NCI-H1048 (cell line): ENCODE results near the gene OSBPL6.

Experiments used
- DNase-seq: peaks from one replicate; lab custom pipeline; 2025; lab: John Stamatoyannopoulos, UW

The OSBPL6 gene

DNA sequence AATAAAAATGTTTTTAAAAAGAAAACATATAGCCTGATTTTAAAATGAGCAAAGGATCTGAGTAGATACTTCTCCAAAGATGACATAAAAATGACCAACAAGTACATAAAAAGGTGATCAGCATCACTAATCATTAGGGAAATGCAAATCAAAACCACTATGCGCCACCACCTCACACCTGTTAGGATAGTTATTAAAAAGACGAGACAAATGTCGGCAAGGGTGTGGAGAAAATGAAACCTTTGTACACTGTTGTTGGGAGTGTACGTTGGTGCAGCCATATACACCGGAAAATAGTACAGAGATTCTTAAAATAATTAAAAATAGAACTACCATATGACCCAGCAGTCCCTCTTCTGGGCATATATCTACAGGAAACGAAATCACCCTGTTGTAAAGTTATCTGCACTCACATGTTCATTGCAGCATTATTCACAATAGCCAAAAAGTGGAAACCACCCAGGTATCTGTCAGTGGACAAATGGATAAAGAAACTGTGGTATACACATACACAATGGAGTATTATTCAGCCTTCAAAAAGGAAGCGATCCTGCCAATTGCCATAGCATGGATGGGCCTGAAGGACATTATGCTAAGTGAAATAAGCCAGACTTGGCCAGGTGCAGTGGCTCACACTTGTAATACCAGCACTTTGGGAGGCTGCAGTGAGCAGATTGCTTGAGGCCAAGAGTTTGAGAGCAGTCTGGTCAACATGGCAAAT, 165.0 kb downstream of the OSBPL6 start:
- DNase-seq = no peak

DNA sequence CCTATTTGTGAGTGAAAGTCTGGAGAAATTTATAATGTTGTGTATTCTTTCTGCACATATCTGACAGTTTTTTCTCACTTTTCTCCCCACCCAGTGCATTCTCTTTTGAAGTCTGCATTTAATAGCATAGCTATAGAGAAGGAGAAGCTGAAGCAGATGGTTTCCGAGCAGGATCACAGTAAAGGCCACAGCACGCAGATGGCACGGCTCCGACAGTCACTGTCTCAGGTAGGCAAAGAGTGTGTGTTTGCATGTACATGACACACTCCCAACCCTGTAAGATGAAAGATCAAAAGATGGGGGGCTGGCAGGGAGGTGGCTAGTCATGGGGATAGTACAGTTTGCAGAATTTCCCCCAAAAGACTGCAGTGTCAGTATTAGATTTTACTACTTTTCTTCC, 167.3 kb downstream of the OSBPL6 start:
- DNase-seq = no peak

DNA sequence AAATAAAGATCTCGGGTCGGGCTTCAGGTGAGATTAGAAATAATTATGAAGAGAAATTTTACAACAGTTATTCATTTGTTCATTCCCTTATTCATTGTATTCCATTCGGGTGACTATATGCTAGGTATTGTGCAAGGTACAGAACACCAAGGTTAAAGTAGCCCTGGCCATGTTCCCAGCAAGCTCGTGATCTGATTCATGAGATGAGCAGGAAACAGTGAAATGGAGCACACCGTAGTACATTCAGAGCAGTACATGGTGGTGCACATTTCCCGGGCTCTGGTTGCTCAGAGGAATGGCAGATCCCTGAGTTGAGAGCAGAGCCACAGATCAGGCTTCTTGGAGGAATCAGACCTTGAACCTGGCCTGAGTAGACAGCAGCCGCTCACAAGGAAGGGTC, 168.9 kb downstream of the OSBPL6 start:
- no peak for DNase-seq

DNA sequence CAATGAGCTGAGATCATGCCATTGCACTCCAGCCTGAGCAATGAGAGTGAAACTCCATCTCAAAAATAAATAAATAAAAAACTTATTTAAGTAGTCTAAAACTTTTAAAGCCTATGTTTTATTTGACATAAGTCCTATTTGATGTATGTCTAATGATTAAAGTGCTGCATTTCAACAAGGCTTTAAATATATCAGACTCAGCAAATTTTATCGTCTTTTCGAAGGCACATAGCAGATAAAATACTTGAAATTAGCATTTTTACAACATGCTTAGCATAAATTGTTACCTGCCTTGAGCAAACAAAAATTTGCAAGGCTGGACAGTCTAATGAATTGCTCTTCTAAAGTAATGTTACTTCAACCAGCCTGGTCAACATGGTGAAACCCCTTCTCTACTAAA, 170.8 kb downstream of the OSBPL6 start:
- DNase-seq = no peak

DNA sequence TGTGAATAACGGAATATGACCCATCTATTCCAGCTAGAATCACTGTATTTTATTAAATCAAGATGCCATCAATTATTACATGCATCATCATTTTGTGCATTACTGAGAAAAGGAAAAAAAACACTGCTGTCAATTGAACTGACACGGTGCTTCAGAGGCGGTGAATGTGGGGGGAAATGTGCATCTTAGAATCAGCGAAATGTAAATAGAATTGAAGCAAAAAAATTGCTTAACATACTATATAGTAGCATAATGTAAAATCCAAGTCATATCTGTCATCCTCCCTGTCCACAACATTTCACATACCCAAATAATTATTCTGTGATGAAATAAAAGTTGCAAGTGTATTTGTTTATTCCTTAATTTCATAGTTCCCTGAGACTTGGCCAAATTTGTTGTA, 172.1 kb downstream of the OSBPL6 start:
- no peak for DNase-seq

DNA sequence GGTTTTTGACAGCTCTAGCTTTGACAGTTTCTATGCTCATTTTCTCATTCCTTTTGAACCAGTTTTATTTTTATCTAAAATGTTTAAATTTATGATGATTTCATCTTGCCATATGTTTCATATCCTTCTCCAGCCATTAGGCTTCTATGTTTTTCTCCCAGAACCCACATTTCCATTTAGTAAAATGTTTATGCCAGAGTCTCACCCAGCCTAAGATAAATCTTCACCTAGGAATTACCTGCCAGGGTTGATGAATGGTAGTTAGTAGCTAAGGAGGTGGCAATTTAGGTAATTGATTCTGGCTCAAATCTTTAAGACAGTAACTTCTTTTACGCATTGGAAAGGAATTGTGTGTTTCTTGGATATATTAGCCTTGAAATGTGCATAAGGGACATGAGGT, 173.0 kb downstream of the OSBPL6 start:
- no peak for DNase-seq

DNA sequence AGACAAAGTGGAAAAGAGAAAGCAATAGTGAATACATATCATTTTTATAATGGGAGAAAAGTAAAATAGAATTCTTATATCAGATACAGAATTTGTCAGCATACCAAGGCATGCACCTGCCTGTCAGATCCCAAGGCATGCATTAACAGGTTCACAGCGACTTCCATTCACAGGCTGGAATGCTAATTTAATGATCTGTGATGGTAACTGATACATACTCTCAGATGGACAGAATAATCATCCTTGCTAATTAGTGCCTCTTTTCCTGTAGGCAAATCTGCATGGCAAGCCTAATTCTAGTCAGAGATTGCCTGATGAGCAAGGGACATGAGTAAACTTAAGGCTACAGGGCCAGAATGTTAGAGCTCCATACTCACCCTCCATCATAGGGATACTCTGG, 180.6 kb downstream of the OSBPL6 start:
- no peak for DNase-seq

DNA sequence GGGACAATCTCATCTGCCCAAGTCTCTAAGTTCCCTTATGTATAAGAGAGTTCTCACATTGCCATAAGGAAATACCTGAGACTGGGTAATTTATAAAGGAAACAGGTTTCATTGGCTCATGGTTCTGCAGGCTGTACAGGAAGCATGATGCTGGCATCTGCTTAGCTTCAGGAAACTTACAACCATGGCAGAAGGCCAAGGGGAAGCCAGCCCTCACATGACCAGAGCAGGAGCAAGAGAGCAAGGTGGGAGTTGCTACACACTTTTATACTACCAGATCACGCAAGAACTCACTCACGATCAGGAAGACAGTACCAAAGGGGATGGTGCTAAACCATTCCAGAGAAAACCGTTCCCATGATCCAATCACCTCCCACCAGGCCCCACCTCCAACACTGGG, 182.7 kb downstream of the OSBPL6 start:
- DNase-seq = no peak

DNA sequence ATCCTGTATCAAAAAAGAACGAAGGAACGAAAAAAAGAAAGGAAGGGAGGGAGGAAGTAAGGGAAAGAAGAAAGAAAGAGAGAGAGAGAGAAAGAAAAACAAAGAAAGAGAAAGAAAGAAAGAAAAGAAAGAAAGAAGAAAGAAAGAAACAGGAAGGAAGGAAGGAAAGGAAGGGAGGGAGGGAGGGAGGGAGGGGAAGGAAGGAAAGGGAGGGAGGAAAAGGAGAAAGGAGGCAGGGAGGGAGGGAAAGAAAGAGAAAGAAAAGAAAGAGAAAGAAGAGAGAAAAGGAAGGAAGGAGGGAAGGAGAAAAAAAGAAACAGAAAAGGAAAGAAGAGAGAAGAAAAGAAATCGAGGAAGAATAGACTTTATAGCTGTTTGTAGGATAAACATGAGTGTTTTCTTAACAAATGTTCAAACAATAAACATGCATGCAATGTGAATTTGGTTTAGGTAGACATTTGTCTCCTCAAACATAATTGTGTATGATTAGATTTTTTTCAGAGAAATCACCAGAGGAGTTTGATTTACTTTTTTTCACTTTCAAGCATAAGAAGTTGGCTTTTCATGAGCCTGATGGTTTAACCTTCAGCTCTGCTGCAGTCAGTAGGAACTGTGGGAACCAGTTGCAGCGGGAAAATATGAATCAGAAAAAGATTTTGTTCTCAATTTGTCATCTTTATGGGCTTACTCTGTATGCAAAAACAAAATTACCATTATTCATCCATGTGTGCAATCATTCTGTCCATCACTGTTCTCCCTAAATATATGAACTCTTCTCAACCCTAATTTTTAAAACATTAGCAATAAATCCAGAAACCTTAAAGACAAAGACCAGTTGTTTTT, 185.1 kb downstream of the OSBPL6 start:
- no peak for DNase-seq

DNA sequence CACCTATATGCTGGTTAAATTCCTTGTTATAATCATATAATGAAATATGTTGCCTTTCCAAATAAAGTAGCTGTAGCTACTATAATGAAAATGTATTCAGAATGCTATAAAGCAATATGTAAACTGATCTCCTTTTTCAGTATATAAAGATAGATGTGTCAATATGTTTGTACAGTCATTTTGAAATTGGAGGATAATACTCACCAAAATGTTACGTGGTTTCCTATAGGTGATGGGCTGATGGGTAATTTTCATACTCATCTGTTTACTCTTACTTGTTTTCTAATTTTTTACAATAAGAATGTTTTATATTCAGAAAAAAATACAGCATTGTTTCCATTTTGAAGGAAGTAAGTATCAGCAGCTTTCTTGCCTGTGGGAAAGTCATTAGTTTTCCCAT, 186.5 kb downstream of the OSBPL6 start:
- DNase-seq = no peak

DNA sequence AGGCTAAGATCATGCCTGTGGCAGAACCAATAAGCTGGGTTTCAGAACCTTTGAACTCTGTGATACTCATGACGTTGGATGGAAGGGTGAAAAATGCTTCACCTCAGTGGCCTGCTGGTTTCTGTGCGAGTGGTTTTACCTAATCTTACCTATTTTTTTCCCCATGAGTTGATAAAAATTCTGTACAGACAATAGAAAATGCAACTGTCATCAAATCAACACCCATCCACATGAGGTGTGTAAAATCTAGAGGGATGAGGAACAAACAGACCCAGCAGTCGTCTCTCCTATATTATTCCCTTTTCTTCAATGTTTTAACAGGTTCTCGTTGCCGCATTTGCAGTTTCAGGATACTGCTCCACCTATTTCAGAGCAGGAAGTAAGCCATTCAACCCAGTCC, 189.4 kb downstream of the OSBPL6 start:
- no peak for DNase-seq

DNA sequence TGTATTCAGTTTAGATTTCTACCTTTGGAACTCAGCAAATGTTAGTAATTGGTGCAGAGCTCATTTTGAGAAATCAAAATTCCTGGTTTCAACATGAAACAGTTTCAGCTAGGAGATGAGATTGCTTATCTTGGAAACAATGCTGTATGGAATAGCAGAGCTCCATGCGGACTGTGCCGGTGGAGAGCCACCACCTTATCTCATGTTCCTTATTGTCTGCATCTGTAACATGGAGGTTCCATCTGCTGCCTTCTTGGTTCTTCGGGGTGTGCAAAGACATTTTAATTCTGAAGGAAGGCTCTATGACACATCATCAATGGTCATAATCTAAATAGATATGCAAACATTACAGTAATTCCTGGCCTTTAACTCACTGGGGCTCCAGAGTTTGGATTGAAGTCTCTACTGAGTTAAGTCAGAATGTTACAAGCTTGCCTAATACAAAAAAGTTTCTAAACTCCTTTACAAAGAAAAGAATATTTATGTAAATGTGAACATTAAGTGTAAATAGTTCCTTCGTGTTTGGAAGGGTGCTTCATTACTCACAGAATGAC, 191.4 kb downstream of the OSBPL6 start:
- DNase-seq = no peak

DNA sequence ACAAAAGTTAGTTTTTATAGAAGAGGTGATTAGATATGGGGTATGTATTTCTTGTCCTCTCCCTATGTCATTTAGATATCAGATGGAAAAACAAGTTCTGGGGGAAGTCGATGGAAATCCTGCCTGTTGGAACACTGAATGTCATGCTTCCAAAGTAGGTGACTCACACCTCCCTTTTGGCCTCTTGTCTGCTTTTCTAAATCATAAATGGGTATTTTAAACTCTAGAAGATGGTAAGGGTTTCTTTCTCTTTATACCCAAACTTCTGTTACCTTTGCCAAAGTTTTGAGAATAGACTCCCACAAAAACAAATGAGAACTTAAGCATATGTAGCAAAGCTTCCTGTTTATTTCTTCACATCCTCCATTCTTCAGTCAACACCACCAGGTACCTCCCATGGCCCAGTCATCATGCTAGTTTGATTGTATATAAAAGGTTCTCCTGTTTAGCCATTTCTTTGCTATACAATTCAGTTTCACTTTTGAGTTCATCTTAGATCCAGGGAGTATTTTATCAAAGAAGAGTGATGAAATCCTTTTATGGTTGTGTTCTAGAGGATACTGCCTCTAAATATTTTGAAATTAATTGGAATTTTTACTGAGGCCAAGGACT, 192.8 kb downstream of the OSBPL6 start:
- no peak for DNase-seq

DNA sequence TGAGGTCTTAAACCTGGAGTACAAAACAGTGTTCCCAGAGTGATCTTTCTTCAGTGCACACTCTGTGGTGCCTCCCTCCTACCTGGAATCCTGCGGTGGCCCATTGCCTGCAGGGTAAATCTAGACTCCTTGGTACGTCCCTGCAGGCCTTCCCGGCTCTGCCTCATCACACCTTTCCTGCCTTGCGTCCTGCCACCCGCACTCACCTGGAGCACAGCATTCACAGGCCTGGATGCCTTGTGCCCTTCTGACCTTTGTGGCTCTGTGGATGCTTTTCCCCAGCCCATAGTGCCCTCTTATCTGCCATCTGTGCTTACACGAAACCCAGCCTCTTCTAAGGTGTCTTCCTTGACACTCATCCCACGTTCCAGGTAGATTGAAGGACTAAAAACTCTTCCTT, 194.0 kb downstream of the OSBPL6 start:
- no peak for DNase-seq

DNA sequence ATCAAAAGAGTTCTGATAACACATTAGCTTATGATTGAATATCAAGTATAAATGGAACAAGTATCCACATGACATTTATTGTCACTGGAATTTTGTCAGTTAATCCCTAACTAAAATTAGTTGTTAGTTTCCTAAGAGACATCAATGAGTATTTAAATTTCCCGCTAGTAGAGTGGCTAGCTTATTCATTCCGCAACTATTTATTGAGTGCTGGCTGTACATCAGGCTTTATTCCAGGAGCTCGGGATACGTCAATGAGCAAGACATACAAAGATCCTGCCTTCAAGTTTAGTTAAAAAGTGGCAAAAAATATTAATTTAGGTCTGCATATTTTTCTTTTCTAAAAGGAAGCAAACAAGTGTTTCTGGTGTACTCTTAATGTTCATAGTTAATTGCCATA, 197.4 kb downstream of the OSBPL6 start:
- no peak for DNase-seq

DNA sequence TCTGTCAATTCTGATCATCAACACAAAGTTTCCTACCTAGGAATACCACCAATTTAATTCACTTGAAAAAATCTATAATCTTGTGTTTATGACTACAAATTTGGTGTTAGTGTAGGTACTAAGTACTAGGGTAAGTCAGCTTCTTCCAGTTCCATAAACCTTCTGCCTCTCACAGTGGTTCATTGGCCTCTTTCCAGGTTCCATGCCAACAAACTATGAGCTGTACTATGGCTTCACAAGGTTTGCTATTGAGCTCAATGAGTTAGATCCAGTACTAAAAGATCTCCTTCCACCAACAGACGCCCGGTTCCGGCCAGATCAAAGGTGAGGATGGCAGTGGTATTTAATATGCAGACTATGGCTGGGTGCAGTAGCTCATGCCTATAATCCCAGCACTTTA, 197.9 kb downstream of the OSBPL6 start:
- no peak for DNase-seq

DNA sequence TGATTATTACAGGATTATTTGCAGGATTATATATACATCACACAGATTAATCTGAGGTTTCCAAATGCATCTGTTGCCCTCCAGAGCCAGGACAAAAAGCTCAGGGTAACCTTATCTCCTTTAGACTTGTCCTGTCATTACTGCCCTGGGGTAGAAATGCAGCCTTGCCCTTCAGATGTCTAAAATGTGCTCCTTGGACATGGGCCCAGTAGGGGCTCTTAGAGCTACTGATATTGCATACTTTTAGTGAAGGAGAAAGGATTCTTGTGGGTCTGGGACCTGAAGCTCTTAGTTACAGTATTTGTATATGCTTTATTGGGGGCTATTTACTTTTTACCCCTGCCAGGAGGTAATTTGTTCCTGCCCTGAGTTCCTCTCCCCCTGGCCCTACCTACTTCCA, 200.5 kb downstream of the OSBPL6 start:
- DNase-seq = no peak

DNA sequence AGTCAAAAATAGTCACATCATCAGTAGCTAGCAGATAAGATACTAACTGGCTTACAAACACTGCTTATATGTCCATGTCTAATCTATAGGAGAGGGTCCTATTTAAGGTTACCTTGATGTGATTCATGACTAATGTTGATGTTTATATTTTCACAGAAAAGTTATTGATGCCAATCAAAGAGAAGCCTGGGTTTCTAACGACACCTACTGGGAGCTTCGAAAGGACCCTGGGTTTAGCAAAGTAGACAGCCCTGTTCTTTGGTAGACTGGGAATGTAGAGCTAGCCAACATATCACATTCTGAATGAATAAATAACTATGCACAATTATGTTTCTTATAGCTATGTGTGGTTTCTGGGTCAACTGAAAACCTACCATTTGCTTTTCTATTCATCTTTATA, 201.0 kb downstream of the OSBPL6 start:
- DNase-seq = no peak

DNA sequence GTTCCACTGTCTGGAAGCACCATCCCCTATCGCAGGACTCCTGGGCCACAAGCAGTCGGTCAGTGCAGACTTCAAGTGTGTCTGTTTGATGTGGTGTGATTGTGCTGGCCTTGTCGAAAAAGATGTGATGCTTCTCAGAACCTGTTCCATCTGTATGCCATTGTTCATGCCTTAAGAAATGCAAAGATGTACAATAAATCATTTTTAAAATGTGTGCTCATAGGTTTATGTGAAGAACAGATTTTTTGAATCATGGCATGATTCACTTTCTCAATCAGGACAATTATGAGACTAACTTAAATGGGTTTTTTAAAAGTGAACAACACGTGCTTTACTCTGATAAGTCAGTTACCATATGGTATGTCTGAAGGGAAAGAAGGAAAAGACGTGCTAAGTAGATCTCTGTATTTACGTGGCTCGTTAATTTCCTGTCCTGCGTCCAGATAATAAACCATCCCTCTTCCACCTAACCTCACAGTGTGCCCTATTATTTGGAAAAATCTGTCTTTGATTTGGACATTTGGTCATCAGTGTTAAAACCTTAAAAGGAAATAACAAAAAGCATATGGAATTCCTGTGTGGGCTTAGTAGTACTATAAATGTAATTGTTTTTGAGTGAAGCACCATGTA, 201.7 kb downstream of the OSBPL6 start:
- no peak for DNase-seq

DNA sequence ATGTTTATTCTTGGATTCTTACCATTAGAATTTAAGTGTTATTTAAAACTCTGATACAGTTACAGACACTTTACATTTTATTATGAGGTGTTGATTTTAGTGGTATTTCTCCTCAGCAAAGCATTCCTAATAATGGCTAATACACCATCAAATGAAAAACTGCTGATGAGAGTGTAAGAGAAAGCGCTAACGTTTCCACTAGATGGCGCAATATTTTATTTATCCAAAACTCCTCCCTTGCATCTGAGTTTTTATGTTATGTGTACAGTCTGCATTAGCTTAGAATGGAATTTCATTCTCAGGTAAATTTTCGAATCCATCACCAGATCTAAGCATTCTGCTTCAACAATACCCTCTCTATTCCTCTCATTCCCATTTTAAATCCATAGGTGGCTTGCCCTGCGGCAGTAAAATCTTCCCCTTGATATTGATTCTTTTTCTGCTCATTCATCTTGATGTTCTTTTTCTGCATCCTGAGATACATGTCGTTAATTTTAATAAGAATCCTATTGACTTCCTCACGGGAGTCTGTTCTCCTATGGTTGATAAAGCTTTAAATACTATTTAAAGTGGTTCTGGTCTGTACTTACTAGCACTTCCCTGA, 202.8 kb downstream of the OSBPL6 start:
- peak; percentile 4 for DNase-seq

DNA sequence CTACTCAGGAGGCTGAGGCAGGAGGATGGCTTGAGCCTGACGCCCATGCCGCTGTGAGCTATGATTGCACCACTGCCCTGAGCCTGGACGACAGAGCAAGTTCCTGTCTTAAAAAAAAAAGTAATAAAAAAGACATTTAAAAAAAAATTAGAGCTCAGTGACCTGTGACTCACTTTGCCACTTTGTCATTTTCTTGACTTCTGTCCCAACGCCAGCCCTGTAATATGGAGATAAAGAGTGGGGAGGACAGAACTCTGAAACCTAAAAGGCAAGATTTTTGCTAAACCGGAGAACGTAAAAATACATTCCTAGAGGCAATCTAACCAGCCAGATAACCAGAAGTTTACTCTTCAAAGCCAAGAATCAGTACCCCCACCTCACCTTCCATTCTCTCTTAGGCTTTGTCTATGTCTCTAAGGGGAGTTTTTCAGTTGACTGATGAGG, 207.7 kb downstream of the OSBPL6 start:
- DNase-seq = no peak
